GM12873 (cell line): ENCODE data around the gene AKAP6.

Experiments
- CTCF ChIP-seq: IDR thresholded peaks from 2 replicates; pipeline ENCODE4 v1.5.1; 2012; ENCODE audit warnings: low read depth, mild to moderate bottlenecking, moderate library complexity, low read length, control low read depth; ENCODE audit not compliant: insufficient read depth; ENCODE audit errors: missing control alignments

The AKAP6 gene

DNA sequence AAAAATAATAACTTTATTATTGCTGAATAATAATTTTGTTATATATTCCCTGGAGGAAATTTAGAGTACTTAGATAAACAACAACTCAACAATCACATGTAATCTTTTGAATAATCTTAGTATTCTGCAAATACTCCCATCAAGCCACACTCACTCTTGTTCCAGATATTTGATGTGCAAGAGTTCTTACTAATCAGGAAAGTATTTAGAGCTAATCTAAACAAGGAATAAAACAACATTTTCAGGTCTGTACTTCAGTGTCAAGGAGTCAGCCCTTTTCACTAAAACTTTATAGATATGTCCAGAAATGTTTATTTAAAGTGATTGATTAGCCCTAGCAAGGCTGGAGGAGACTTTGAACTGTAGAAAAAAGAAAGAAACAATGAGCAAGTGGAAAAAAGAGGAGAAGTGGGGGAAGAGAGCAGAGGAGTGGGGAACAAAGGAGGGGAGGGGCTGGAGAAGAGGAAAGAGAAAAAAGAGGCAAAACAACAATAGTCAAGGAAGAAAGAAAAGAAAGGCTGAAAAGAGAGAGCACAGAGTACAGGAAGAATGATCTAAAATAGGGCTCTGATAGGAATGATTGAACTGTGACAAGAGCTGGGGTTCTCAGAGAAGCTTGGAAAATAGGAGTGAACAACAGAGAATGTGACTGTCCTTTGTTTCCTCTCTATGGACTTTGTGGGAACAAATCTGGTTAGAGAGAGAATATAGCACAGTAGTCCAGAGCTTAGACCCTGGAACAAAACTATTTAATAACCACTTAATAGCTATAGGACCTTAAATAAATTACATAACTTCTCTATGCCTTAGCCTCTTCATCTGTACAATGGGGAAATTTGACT lies 238.7 kb downstream of the AKAP6 start:
- no peak for TF ChIP-seq CTCF

- no peak for TF ChIP-seq CTCF
These were observed 242.5 kb downstream of the AKAP6 start for GRCh38 chr14:32571551-32571950.

DNA sequence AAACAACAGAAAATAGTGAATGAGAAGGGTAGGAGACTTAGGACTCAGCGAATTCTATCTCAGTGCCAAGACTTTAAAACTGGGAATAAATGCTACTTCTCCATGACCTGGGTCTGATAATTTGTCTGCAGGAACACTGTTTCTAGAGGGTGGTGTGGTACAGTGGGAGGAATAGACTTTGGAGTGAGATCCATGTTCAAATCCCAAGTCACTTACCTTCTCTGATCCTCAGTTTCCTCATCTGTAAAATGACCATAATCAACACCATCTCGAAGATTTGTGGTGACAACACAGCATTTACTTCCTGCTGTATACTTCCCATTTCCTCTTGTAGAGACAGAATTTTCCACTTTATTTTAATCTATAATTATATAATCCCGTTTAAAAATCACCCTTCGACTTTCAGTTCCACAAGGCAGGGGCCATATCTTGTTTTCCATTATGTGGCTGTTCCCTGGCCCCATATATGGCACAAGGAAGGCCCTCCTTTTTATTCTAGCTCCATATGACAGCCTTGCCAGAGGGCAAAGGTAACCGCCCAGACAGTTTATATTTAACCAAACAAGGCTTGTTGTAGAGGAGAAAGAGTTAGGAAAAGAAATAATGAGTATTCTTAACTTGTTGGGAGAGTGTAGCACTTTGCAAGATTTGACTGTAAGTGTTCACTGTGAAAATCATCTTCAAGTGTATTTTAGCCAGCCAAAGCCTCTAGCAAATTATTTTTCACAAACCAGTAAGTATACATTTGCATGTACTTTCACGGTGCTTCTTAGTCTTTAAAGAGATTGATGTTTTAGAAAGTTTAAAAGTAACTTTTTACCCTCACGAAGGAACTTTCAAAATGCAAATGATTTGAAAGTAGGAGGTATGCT lies 243.1 kb downstream of the AKAP6 start:
- TF ChIP-seq CTCF, result no peak

- no peak for TF ChIP-seq CTCF
These were observed 243.7 kb downstream of the AKAP6 start for GRCh38 chr14:32572867-32573150.

GRCh38 chr14:32574269-32574668 lies 245.2 kb downstream of the AKAP6 start:
- no peak for TF ChIP-seq CTCF

DNA sequence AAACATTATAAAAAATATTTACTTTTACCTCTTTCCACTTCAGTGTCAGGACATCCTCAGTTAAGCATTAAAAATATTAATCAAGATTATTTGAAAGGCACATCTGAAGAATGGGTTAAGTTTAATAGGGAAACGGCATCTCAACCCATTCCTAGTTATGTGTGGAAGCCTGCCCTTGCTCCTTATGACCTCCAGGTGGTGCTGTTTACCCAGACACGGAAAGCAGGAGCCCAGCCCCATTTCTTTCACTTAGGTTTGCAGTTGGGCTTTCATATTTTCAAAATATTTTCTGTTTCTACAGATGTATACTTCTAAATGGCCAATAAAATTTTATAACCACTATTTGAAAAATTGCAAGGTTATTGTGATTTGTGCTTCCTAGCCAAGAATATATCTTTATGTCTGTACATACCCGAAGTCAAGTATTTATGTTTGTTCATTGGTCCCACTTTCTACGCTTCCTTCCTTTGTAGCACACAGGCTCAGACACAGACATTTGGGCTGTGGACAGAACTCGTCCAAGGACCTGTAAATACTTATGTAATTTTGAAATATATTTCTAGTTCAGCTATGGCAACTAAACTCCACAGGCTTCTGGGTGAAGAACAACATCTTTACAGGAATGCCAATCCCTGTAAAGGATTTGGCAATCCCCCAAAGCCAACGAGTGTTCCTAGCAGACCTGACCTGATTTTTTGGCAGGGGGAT lies 247.1 kb downstream of the AKAP6 start:
- peak; percentile 86 for TF ChIP-seq CTCF

DNA sequence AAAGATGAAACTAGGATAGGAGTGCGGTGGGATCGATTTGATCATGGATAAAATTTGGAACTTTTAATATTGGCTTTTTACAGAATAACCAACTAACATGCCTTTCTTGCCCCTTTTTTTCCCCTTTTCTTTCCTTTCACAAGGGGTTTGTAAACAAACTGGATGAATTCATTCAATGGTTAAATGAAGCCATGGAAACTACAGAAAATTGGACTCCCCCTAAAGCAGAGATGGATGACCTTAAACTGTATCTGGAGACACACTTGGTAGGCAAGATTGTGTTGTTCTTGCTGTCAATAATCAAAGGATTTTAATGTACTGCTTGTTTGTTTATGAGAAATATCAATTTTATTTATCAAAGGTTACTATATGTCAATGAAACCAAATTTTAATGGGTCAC lies 247.9 kb downstream of the AKAP6 start:
- no peak for TF ChIP-seq CTCF
